Aorta (tissue), 5 donors: ENCODE results near the gene PIAS1. TPM values are rescaled to one million over a fixed set of nuclear protein-coding genes. Genes with fewer than 3 reads are reported as not detected.
"Not testable (repeated sequence)": the region's sequence is repeated elsewhere in the genome, so short reads cannot be mapped to it uniquely, and the experiment has no call there.

ENCODE experiments used
- ATAC-seq: fragments of 200-7000 bp; cut with Tn5 transposase; one replicate; pipeline ENCODE4 v1.9.1; 2022; ENCODE audit warnings: moderate library complexity; ENCODE audit not compliant: low FRiP score
- DNase-seq, 2 donors: peaks; one replicate each; pipeline ENCODE4 v3.0.0-alpha.2; 2020
- H3K27ac ChIP-seq, 2 donors: one replicate each; pipeline ENCODE4 v1.5.1; 2013; ENCODE audit warnings: low read length in 2 of 2, mild to moderate bottlenecking in 2 of 2, moderate library complexity in 2 of 2, control low read depth in 1 of 2, inconsistent platforms in 1 of 2, low read depth in 1 of 2
- H3K27me3 ChIP-seq, 2 donors: one replicate each; pipeline ENCODE4 v1.6.1; 2013; ENCODE audit warnings: control low read depth in 1 of 2, low read length in 1 of 2, mild to moderate bottlenecking in 1 of 2, moderate library complexity in 1 of 2; ENCODE audit not compliant: insufficient read depth in 2 of 2, control insufficient read depth in 1 of 2
- H3K36me3 ChIP-seq, 2 donors: one replicate each; pipeline ENCODE4 v1.6.1; 2013; ENCODE audit warnings: control low read depth in 1 of 2, low read length in 1 of 2, mild to moderate bottlenecking in 1 of 2; ENCODE audit not compliant: insufficient read depth in 2 of 2, control insufficient read depth in 1 of 2
- H3K4me1 ChIP-seq, 2 donors: one replicate each; pipeline ENCODE4 v1.6.1; 2013; ENCODE audit warnings: low read length in 2 of 2, control low read depth in 1 of 2, mild to moderate bottlenecking in 1 of 2, moderate library complexity in 1 of 2; ENCODE audit not compliant: insufficient read depth in 2 of 2, control insufficient read depth in 1 of 2
- H3K4me3 ChIP-seq, 2 donors: one replicate each; pipeline ENCODE4 v1.5.1; 2013; ENCODE audit warnings: low read length in 2 of 2, control low read depth in 1 of 2, mild to moderate bottlenecking in 1 of 2
- H3K9me3 ChIP-seq: one replicate; pipeline ENCODE4 v1.6.1; 2013; ENCODE audit warnings: mild to moderate bottlenecking, low read length; ENCODE audit not compliant: control insufficient read depth
- WGBS, 2 donors: extraction: QIAGEN DNeasy Blood & Tissue Kit; methylation state at CpG; one replicate each; pipeline ENCODE4 v1.1.7; 2013; 5-methylcytosine and 5-hydroxymethylcytosine counted together
- intact Hi-C, 2 donors: fragments of 100-400 bp; cut with DNase I; formaldehyde crosslinking; loops; one replicate each; pipeline versions ENCODE4 v1.14.2 to v1.15.0; 2022
- polyA plus RNA-seq, 2 donors: library from polyadenylated mRNA; stranded (reverse); fragments of 200-250 nt; gene quantifications; one replicate each; pipeline ENCODE4 v1.2.3, GENCODE V29; 2013
- total RNA-seq, 2 donors: library from RNA; stranded (reverse); fragmentation: NEBNext Ultra II Directional; extraction: Animal tissue kit (Norgen Biotek cat#: 25700); gene quantifications; one replicate each; pipeline ENCODE4 v1.2.1, GENCODE V29; 2021
- donor health status: healthy with polysubstance abuse.
- donor health status: Bipolar disorder and iron deficiency.
- donor health status: DM: no; HTN: no; CAD: no.
- donor health status: DM: no; HTN: no; CAD: no.
- donor health status: DM: yes; HTN: yes; CAD: no.

The PIAS1 gene
- total and polyA plus RNA-seq, 4 donors = 7.0 to 62.9 (median 28.5) TPM

DNA sequence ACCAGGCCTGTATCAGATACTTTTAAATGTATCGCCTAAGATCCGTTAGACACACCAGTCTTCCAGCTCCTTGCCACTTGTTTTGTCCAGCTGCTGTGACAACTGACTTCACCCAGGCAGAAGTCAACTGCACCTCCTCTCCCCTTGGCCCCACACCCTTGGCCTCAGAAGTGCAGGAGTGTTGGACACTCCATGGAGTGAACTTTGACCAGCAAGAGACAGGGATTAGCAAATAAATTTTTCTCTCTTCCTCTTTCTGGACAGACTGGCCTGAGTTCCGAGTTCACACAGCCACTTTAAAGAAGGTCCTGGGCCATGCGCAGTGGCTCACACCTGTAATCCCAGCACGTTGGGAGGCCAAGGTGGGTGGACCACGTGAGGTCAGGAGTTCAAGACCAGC lies 178.3 kb downstream of the PIAS1 start:
- Histone ChIP-seq H3K27me3 (no peaks in the 10 kb centered on the region), H3K4me3 (no peak overlapping the region), H3K4me1 (no peaks in the 10 kb centered on the region), H3K36me3 (no peaks in the 10 kb centered on the region), H3K27ac (no peak overlapping the region), H3K9me3 (no peaks in the 10 kb centered on the region)
- no peak for DNase-seq
- intact Hi-C loops = no loop called here
- WGBS, 2 donors = 92% methylated on average over 6 of the region's 6 CpGs
- ATAC-seq = no peak

DNA sequence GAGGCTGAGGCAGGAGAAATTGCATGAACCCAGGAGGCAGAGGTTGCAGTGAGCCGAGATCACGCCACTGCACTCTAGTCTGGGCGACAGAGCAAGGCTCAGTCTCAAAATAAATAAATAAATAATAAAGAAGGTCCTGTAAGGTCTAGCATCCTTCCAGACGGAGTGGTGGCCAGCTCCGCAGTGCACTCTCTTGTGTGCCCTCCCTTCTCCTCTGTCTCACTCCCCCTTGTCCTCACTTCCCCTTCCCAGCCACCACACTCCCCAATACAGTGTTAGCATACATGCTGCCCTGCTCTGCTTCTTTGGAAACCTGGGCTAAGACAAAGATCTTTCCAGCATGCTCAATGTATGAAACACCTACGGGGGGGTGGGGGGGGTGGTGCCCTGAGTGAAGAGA lies 178.8 kb downstream of the PIAS1 start:
- Histone ChIP-seq H3K4me3 (no peak overlapping the region), H3K27me3 (no peaks in the 10 kb centered on the region), H3K27ac (no peak overlapping the region), H3K36me3 (no peaks in the 10 kb centered on the region), H3K4me1 (no peaks in the 10 kb centered on the region), H3K9me3 (no peaks in the 10 kb centered on the region)
- WGBS, 2 donors = 92 to 94% methylated on average over 6 of the region's 6 CpGs
- intact Hi-C loops = no loop called here
- DNase-seq (peak in 1 of 2 donors; percentile 80), ATAC-seq (no peak)

DNA sequence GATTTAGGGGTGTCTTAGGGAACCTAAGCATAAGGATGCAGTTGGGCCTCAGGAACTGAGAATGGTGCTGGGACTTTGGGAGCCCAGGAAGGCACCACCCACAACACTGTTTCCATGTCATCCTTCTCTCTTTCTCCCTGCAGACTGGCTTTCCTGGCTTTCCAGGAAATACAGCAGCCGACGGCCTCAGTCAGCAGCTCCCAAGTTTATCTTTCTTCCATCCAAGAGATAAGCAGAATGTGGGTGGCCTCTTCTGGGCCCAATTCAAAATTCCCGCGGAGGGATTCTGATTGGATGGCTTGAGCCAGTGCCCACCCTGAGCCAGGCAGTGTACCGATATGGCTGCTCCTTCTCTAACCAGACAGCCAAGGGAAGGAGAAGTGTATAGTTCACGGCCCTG lies 179.9 kb downstream of the PIAS1 start:
- H3K27ac ChIP-seq = no peak overlapping the region
- no peak for DNase-seq
- no peaks in the 10 kb centered on the region for H3K9me3 ChIP-seq
- WGBS, 2 donors = 12 to 19% methylated on average over 6 of the region's 6 CpGs
- intact Hi-C loops = no loop called here
- no peaks in the 10 kb centered on the region for H3K4me1 ChIP-seq
- no peaks in the 10 kb centered on the region for H3K27me3 ChIP-seq
- no peaks in the 10 kb centered on the region for H3K36me3 ChIP-seq
- H3K4me3 ChIP-seq = no peak overlapping the region
- no peak for ATAC-seq

DNA sequence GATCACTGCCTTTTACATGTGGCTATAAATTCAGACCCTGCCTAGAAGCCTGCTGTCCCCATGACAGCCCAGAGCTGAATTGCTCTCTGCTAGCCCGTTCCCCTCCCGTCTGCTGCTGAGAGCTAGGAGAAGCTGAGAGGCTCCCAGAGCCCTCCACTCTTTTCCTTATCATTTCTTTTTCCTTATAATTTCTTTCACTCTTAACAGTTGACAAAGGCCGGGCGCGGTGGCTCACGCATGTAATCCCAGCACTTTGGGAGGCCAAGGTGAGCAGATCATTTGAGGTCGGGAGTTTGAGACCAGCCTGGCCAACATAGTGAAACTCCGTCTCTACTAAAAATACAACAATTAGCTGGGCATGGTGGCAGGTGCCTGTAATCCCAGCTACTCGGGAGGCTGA lies 180.4 kb downstream of the PIAS1 start:
- H3K4me1 ChIP-seq, H3K27ac ChIP-seq, DNase-seq, H3K36me3 ChIP-seq, H3K9me3 ChIP-seq, H3K27me3 ChIP-seq, H3K4me3 ChIP-seq, intact Hi-C loops, ATAC-seq: not testable (repeated sequence)
- 85 to 90% methylated on average over 9 of the region's 9 CpGs for WGBS, 2 donors

GRCh38 chr15:68235022-68235421 lies 180.9 kb downstream of the PIAS1 start:
- no peaks in the 10 kb centered on the region for H3K27me3 ChIP-seq
- no peaks in the 10 kb centered on the region for H3K36me3 ChIP-seq
- H3K4me1 ChIP-seq = no peaks in the 10 kb centered on the region
- DNase-seq (no peak), ATAC-seq (no peak)
- H3K27ac ChIP-seq = no peak overlapping the region
- H3K9me3 ChIP-seq = no peaks in the 10 kb centered on the region
- no peak overlapping the region for H3K4me3 ChIP-seq
- intact Hi-C loops = no loop called here
- WGBS, 2 donors = 87 to 91% methylated on average over 4 of the region's 4 CpGs

- H3K4me3 ChIP-seq = no peak overlapping the region
- ATAC-seq = no peak
- H3K27me3 ChIP-seq = no peaks in the 10 kb centered on the region
- no peaks in the 10 kb centered on the region for H3K4me1 ChIP-seq
- H3K27ac ChIP-seq = no peak overlapping the region
- no peaks in the 10 kb centered on the region for H3K9me3 ChIP-seq
- intact Hi-C loops = no loop called here
- H3K36me3 ChIP-seq = no peaks in the 10 kb centered on the region
- no peak for DNase-seq
These were observed 184.9 kb downstream of the PIAS1 start for GRCh38 chr15:68239025-68239424.

DNA sequence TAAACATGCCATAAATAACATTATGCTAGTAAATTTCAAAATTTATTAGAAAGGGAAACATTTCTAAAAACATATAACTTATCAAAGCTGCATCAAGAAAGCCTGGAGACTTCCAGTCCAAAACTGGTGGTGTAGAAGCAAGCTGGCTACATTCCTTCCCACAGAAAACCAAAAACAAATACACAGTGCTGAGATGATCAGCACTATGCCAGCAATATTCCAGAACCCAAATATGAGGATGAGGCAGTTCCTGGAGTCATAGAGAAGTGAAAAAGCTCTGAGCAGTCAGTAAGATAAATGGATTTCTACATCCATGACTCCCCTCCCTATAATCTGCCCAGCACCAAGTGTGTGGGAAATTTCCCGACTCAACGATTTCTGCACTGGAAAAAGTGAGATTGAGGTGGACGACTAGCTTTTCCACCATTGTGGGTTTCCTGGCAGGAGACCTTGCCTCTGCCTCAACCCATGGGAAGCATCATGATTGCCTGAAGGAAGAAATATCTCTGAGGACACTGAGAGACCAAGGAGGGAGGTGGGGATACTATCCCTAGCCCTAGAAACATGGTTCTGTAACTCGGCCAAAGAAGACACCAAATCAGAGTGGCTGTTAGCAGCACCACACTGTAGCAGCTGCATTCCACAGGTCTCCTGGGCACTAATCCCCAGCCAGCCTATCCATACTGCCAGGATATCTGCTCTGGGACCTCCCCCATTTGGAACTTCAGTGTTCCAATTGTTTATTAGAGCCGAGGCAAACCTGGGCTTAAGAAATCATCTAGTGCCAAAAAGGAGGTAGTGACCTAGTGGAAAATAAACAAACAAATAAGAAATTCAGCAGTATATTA lies 187.2 kb downstream of the PIAS1 start:
- ATAC-seq = no peak
- no peak overlapping the region for H3K27ac ChIP-seq
- DNase-seq = no peak
- no peaks in the 10 kb centered on the region for H3K9me3 ChIP-seq
- H3K27me3 ChIP-seq = no peaks in the 10 kb centered on the region
- no peaks in the 10 kb centered on the region for H3K36me3 ChIP-seq
- intact Hi-C loops = no loop called here
- H3K4me1 ChIP-seq = no peaks in the 10 kb centered on the region
- 39 to 59% methylated on average over 5 of the region's 5 CpGs for WGBS, 2 donors
- H3K4me3 ChIP-seq = no peak overlapping the region

Other genes starting within 250 kb of the PIAS1 start
- gene SKOR1, start 228.8 kb upstream of the PIAS1 start, total RNA-seq = 1 to 10 TPM; 1.2 to 1.3 TPM
- gene SKOR1, start 228.8 kb upstream of the PIAS1 start, polyA plus RNA-seq = 1 to 10 TPM in 1 of 2 donors, not detected in 1; 1.0 TPM
- gene RNU6-1, start 214.3 kb upstream of the PIAS1 start, total RNA-seq = not detected
- gene RNU6-1, start 214.3 kb upstream of the PIAS1 start, polyA plus RNA-seq = not detected
- 1 to 10 TPM; 4.0 to 8.3 TPM for gene CALML4, start 151.0 kb downstream of the PIAS1 start, total RNA-seq
- gene CALML4, start 151.0 kb downstream of the PIAS1 start, polyA plus RNA-seq = 10 to 100 TPM in 1 of 2 donors, 1 to 10 TPM in 1; 3.9 to 29.9 TPM
- gene CLN6, start 175.4 kb downstream of the PIAS1 start, total RNA-seq = 10 to 100 TPM; 11.3 to 16.8 TPM
- gene CLN6, start 175.4 kb downstream of the PIAS1 start, polyA plus RNA-seq = 1 to 10 TPM; 5.3 to 8.2 TPM
- gene FEM1B, start 223.4 kb downstream of the PIAS1 start, total RNA-seq = 10 to 100 TPM; 76.0 to 96.3 TPM
- 10 to 100 TPM; 11.3 to 14.2 TPM for gene FEM1B, start 223.4 kb downstream of the PIAS1 start, polyA plus RNA-seq